Measurements from ENCODE around the gene SLC9A2.

Gene SLC9A2

DNA sequence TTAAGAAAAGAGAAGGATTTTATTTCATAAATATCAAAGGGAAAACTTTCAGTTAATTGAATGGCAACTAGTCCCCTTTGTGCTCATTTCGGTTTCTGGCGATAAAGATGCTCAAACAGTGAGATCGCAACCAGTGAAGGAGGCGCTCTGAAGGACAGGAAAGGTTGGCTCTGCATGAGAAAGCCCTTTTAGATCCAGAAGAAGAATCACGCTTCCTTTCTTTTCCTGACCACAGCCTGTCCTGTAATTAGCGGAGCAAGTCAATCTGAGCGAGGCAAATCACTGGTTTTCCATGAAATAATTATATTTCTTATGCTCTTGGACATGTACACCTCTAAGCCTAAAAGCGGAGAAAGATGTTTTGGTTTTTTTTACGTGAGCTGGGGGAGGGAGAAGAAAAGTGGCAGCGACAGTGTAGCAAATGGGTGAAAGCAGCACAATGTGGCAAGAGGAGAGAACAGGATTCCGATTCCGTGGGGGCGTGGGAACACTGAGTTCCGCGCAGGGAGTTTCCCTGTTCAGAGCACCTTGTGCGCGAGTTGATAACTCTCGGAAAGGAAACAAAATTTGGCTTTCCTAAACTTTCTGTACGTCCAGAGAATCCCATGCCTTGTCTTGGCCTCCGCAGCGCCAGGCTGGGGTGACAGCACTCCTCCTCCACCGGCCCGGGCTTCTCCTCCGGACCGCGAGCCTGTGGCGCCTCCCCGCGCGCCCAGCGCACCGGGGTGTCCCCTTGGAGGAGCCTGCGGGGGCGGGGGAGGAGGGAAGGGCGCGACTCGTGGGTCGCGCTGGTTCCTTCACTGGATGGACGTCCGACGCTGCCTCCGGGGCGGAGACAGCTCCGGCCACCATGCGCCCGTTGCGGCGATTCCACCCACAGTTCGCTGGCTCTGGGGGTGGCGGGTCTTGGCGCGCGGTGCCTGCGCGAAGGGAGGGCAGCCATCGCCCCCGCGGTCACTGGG lies 620 bp upstream of the SLC9A2 start:
- no peak for FAIRE-seq

DNA sequence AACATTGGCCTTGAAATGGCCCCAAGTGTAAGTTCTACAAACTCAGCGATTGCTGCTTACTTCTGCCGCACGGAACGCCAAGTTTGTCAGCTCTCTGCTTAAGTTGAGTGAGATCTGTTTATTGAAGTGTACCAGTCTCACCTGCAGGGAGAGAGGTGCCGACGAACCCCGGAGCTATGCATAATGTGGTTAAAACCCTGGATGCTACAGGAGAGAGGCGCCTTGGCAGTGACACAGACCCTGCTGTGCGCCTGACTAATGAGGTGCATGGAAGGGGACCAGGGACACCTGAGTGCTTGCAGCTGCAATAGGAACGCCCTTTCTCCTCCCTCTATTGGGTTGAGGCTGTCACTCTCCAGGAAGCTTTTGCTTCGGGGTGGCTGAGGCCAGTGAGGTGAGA lies 979 bp downstream of the SLC9A2 start:
- FAIRE-seq, result no peak

DNA sequence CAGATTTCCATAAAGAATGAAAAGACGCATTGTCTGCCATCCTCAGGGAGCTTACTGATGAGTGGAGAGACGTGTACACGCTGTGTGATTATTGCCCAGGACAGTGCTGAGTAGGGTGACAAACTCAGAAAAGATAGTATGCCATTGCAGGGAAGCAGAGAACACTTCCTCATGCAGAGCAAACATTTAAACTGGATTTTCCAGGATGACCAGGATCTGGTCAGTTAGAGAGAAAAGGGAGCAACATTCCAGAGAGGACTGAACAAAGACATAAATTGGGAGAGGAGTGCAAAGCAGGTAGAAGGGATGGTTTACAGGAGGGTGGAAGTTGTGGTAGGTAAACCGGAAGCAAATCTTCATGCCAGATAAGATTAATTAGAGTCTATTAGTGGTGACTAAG lies 2.3 kb downstream of the SLC9A2 start:
- no peak for FAIRE-seq

DNA sequence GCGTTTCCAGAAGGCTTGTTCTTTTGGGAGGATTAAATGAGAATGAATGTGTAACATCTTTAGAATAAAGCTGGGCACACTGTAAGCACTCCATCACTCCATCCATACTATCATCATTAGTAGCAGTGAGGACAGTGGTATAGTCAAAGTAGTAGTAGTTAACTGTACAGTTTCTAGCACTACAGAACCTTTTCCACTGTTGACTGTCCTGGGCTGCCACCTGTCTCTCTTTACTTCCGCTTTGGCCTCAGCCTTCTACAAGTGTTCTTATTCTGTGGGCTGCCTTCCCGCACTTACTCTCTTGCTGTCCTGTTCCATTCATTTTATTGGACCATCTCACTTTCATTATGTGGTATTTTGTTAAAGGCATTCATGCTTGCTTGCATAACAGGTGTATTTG lies 3.3 kb downstream of the SLC9A2 start:
- no peak for FAIRE-seq

DNA sequence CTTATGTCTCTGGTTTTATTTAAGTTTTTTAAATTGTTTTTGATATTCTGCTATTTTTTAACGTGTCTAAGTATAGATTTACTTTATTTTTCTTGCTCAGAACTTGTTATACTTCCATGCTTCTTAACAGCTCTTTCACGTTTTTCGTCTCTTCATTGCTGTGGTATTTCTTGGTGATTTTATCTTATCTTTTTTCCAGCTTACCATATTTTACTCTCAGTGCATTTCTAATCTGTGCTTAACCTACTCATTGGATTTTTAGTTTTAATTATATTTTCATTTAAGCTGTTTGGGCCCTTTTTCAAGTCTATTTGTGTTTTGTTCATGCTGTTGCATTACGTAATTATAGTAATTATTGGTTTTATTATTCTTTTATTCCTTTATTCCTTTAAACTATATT lies 11.1 kb downstream of the SLC9A2 start:
- no peak for FAIRE-seq

DNA sequence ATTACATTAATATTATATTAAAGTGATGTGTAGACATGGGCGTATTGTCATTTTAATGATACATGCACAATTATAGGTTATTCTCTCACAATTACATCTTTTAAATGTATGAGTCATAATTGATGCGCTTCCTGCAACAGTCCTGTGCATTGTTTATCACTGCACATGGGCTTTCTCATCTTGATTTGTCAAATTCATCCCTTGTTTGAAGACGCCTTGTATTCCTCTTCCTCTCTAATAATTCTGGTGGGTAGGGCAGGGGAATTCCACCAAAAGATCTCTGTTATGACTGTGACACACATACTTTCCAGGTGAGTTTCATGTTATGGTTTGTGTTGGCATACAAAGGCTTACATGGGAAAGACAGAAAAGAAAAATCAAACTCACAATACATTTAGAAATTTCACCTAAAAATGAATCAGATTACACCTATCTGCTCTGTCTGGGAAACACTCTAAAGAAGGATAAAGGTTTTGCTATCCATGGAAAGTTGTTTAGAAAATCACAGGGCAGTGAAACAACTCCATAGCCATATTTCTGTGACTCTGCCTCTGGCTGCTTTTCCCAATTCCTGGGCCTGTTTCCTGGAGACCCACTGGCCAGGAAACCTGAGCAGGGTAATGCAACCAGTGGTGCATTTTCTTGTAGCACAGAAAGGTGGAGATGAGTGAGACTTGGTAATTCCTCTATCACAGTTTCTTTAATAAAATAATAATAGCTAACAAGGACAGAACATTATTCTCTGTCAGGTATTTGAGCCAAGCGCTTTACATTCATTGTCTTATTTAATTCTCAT lies 13.2 kb downstream of the SLC9A2 start:
- no peak for FAIRE-seq

GRCh38 chr2:102634831-102635241 lies 15.5 kb downstream of the SLC9A2 start:
- no peak for FAIRE-seq

DNA sequence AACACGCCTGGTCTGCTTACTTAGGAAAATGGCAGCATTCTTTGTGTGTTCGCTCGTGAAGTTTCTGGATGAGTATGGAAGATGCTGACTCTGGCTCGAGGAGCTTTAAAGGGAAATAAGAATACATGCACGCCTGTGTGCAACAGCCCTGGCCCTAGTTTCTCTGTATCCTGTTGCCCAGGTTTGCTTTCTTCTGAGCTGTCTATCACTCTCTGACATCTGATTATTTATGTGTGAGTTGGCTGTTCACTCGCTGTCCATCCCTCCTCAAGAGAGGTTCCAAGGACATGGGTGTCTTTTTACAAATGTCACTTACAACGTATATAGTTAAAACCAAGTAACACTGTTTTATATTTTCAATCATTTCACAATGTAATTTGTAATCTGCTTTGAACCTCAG lies 16.0 kb downstream of the SLC9A2 start:
- no peak for FAIRE-seq

DNA sequence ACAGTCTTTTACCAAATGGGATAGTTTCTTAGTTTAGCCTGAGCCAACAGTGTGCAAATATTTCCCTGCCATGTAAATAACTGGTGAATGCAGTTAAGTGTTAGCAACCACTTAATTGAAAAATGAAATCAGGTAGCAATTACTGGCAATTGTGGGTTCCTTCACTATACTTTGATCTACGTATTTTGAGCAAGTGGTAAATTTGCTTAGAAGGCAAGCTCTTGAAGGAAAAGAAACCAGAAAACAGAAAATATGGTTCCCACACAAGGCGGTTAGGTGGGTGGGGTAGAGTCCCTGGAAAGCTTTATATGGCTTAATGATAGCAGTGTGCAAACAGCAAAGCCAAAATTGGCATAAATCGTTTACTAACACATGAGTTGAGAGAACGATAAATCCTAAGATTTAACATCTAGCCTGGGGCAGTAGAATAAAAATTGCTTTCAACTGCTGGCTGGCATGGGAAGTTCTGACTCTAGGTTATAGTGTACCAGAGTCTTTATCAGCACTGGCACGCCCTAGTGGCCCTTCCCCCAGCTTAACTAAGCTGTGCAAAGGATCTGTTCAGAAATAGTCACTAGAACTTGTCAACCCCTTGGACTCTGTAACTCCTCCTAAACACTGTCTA lies 17.0 kb downstream of the SLC9A2 start:
- FAIRE-seq, result no peak

DNA sequence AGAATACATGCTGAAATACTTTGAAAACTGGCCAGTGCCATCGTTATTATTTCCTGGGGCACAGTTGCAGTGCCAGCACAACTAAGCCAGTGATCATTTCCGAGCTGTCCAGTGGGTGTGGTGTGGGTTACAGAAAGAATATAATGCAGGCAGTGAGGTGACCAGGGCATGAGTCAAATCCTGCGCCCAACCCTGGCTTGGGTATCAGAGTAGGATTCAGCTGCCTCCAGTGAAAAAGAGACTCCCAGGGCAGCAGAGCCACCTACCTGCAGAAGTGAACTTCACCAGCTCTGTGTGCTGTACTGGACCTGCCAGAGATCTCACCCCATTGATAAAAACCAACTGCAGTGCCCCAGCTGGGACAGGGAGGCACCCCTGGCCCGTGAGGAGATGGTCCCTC lies 18.0 kb downstream of the SLC9A2 start:
- no peak for FAIRE-seq

GRCh38 chr2:102639429-102639828 lies 20.1 kb downstream of the SLC9A2 start:
- no peak for FAIRE-seq

GRCh38 chr2:102652126-102652525 lies 32.8 kb downstream of the SLC9A2 start:
- FAIRE-seq, result no peak

DNA sequence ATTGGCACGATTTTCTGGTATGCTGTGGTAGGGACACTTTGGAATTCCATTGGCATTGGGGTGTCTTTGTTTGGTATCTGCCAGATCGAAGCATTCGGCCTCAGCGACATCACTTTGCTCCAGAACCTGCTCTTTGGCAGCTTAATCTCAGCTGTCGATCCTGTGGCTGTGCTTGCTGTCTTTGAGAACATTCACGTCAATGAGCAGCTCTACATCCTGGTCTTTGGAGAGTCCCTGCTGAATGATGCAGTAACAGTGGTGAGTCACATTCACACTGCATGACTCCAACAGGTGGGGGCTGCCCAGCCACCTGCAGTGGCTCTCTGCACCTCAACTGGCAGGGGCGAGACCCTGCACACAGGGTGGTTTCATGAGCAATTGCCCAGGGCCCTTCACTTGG lies 38.4 kb downstream of the SLC9A2 start:
- FAIRE-seq, result no peak

DNA sequence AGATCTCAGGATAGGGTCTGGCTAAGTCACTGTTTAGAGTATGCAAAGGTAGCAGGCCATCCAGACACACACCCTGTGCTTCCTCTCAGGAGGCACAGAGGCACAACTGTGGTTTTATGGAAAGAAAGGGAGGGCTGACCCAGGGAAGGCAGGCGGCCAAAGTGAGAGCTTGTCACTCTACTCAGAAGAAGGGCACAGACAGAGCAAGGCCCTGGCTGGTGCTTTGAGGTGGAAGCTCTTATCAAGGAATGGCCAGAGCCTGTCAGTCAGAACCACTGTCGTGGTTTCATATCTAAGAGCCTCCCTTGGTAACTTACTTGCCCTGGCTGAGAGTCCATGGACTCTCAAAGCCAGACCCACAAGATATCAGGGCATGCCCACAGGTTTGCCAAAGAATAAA lies 40.7 kb downstream of the SLC9A2 start:
- no peak for FAIRE-seq

GRCh38 chr2:102660574-102660973 lies 41.2 kb downstream of the SLC9A2 start:
- no peak for FAIRE-seq

GRCh38 chr2:102661846-102662245 lies 42.5 kb downstream of the SLC9A2 start:
- FAIRE-seq, result no peak

- FAIRE-seq, result no peak
These were observed 43.5 kb downstream of the SLC9A2 start for GRCh38 chr2:102662833-102663232.

- FAIRE-seq, result no peak
These were observed 44.0 kb downstream of the SLC9A2 start for GRCh38 chr2:102663381-102663780.

GRCh38 chr2:102664471-102664909 lies 45.1 kb downstream of the SLC9A2 start:
- FAIRE-seq, result no peak

- FAIRE-seq, result no peak
These were observed 47.7 kb downstream of the SLC9A2 start for GRCh38 chr2:102667072-102667471.

- FAIRE-seq, result no peak
These were observed 48.8 kb downstream of the SLC9A2 start for GRCh38 chr2:102668171-102668570.

GRCh38 chr2:102669401-102669800 lies 50.0 kb downstream of the SLC9A2 start:
- no peak for FAIRE-seq

DNA sequence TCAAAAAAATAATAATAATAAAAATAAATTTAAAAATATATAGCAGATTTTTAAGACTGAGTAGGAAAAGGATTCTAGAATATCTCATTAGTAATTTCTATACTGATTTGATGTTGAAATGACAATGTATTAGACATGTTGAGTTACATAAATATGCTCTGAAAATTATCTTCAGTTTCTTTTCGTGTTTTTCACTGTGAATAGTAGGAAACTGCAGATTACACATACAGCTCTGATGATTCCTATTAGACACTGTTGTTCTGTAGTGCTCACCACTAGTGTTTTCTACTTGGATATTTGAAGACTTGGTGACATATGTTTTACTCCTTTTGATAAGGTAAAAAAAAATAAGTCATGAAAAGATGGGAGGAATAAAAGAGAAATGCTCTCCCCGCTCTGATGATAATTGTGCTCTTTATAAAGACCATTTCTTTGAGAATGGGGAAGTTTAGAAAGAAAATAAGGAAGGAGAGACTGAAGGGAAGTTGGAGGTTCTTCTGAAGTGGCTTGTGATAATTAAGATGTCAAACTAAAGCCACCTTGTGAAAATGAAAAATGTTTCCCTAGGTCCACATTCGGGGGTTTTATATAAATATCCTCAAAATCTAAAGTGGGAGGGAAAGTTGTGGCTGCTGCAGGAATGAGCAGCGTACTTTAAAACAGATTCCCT lies 52.9 kb downstream of the SLC9A2 start:
- no peak for FAIRE-seq

Measured in G401.6 (cell line).